Erythroblast (primary cell): ENCODE results near the gene DCLK3.

Experiments used
- GATA1 ChIP-seq: IDR thresholded peaks from 2 replicates; pipeline ENCODE4 v1.6.1; 2011; ENCODE audit warnings: low read depth, mild to moderate bottlenecking, control low read depth, low read length, moderate library complexity
- POLR2A ChIP-seq: IDR thresholded peaks from 2 replicates; pipeline ENCODE4 v1.6.1; 2011; ENCODE audit warnings: mild to moderate bottlenecking, low read length

GRCh38 chr3:36812240-36812639 is 47.9 kb upstream of the DCLK3 start:
- TF ChIP-seq POLR2A = no peak
- no peak for TF ChIP-seq GATA1
